RWPE1 (cell line): ENCODE data around the gene FAM107B.
"Not testable (repeated sequence)": the region's sequence is repeated elsewhere in the genome, so short reads cannot be mapped to it uniquely, and the experiment has no call there.

ENCODE experiments used
- CTCF ChIA-PET: fragments of 350-600 bp; sonication (Branson Sonifier 250); formaldehyde crosslinking; extraction: SDS; loops from one replicate; lab custom pipeline; 2021; lab: Yijun Ruan, JAX
- POLR2A ChIA-PET: fragments of 400-600 bp; formaldehyde crosslinking; extraction: SDS; loops from one replicate; lab custom pipeline; 2020; ENCODE audit warnings: antibody characterized with exemption; ENCODE audit not compliant: low non-redundant PET; lab: Yijun Ruan, JAX
- DNase-seq: peaks from one replicate; pipeline ENCODE4 v3.0.0; 2012; ENCODE audit warnings: low spot score
- H3K27ac ChIP-seq: fragments of 450-650 bp; 2 replicates; pipeline ENCODE4 v1.5.1; 2017
- CTCF ChIP-seq: fragments of 450-650 bp; conservative IDR thresholded peaks from 2 replicates; pipeline ENCODE4 v1.5.1; 2017; ENCODE audit warnings: low read depth, mild to moderate bottlenecking

FAM107B gene

DNA sequence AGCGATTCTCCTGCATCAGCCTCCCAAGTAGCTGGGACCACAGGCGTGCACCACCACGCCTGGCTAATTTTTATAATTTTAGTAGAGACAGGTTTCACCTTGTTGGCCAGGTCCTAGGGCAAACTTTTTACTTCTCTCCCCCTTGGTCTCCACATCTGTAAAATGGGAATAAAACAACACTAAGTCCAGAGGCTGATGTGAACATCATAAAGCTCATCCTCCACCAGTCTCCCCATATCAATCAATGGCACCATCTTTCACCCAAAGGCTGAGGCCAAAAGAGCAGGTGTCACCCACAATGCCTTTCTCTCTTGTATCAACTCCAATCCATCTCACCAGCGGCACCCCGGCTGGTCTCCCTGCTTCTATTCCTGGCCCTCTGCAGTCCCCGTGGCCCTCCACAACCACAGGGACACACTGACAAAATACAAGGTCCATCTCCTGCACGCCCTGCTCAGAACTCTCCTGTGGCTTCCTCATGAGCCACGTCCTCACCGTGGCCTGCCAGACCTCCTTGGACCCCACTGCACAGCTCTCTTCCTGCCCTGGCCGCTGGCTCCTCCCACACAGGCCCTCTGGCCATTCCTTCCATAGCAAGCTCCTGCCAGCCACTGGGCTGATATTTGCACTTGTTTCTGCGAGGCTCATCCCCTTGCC lies 179.0 kb downstream of the FAM107B start:
- POLR2A ChIA-PET, result no interaction called here
- CTCF ChIA-PET, result interaction anchor here (0.7 kb wide), 1 partner anchor 145 kb away, joined by 3 read pairs; no protein-coding TSS in a partner anchor
- H3K27ac ChIP-seq, result no peak overlapping the region
- DNase-seq, result no peak
- no peak for TF ChIP-seq CTCF

- CTCF ChIA-PET, result interaction anchor here (0.7 kb wide), 1 partner anchor 145 kb away, joined by 3 read pairs; no protein-coding TSS in a partner anchor
- TF ChIP-seq CTCF, result no peak
- no peak overlapping the region for H3K27ac ChIP-seq
- DNase-seq, result no peak
- POLR2A ChIA-PET, result no interaction called here
These were observed 179.7 kb downstream of the FAM107B start for GRCh38 chr10:14594878-14595525.

- no peak for TF ChIP-seq CTCF
- ChIA-PET POLR2A (no interaction called here), CTCF (no interaction called here)
- DNase-seq, result no peak
- no peak overlapping the region for H3K27ac ChIP-seq
These were observed 180.9 kb downstream of the FAM107B start for GRCh38 chr10:14593806-14594205.

DNA sequence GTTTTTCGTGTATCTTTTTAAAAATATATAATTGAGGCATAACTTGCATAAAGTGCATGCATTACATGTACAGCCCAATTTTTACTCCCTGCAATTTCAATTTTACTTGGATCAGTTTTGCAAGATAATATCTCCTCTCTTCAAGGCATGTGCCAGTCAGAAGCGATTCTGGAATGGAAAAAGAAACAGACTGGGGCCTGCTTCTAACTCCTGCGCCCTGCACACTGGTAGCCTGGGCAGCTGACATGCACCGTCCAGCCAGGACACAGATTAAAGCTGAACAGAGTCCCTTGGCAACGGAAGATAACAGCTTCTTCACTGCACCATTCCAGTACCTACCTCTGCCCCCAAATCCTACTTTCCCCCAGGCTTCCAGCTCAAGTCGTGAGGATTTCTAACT lies 182.1 kb downstream of the FAM107B start:
- TF ChIP-seq CTCF, result no peak
- CTCF ChIA-PET, result no interaction called here
- no peak overlapping the region for H3K27ac ChIP-seq
- POLR2A ChIA-PET, result no interaction called here
- DNase-seq, result no peak

DNA sequence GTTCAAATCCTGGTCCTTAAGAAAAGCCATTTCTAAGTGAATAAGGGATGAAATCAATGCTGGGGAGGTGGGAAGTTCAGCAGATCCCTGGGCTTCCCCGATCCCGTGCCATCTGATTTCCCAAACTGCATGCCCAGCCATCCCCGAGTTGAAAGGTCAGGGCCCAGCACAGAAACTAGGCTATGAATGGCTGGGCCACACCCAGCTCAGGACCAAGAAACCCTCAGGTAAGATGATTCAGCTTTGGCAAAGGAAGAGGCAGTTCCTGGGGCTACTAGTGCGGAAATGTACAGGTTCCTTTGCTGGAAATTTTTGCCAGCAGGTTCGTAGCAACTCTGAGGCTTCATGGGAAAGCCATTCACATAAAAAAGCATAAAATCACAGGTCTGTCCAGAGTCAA lies 182.7 kb downstream of the FAM107B start:
- POLR2A ChIA-PET, result interaction anchor here (0.5 kb wide), 1 partner anchor 22 kb away, joined by 3 read pairs; no protein-coding TSS in a partner anchor
- CTCF ChIA-PET, result no interaction called here
- DNase-seq, result peak; percentile 57
- no peak overlapping the region for H3K27ac ChIP-seq
- no peak for TF ChIP-seq CTCF

DNA sequence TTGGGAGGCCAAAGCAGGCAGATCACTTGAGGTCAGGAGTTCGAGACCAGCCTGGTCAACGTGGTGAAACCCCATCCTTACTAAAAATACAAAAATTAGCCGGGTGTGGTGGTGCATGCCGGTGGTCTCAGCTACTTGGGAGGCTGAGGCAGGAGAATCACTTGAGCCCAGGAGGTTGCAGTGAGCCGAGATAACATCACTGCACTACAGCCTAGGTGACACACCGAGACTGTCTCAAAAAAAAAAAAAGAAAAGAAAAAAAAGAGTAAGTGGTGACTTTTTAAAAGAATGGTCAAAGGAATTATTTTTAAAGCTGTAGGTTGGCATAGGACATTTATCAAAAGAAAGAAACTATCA lies 185.8 kb downstream of the FAM107B start:
- POLR2A ChIA-PET, result not testable (repeated sequence)

More for the DNA sequence above, 185.8 kb downstream of the FAM107B start:
- H3K27ac ChIP-seq, DNase-seq: not testable (repeated sequence)
- CTCF ChIA-PET, result interaction anchor here (0.6 kb wide), 2 partner anchors 42 to 146 kb away, joined by 3 to 6 read pairs; no protein-coding TSS in a partner anchor
